SK-N-SH treated with all-trans-retinoic acid at 6 μM for 48 hours (cell line): ENCODE measurements around the gene DMD.

Experiments used
- ATAC-seq: fragments of 200-7000 bp; cut with Tn5 transposase; 3 replicates; pipeline ENCODE4 v1.9.1; 2020; ENCODE audit warnings: mild to moderate bottlenecking, moderate library complexity
- ARNTL ChIP-seq: fragments of 450-650 bp; formaldehyde crosslinking; IDR thresholded peaks from 2 replicates; pipeline ENCODE4 v1.5.0; 2020; ENCODE audit warnings: low read depth, mild to moderate bottlenecking, moderate library complexity, borderline replicate concordance
- BACH2 ChIP-seq: fragments of 250-450 bp; sonication (Bioruptor Pico); IDR thresholded peaks from 2 replicates; pipeline ENCODE4 v1.9.0; 2021; ENCODE audit warnings: mild to moderate bottlenecking, borderline replicate concordance
- CSDC2 ChIP-seq: fragments of 250-450 bp; sonication (Bioruptor Pico); IDR thresholded peaks from 2 replicates; pipeline ENCODE4 v1.5.0; 2020; ENCODE audit warnings: mild to moderate bottlenecking, moderate library complexity
- ESRRG ChIP-seq: fragments of 250-450 bp; sonication (Bioruptor Pico); IDR thresholded peaks from 2 replicates; pipeline ENCODE4 v1.6.1; 2021; ENCODE audit warnings: mild to moderate bottlenecking
- GLIS3 ChIP-seq: fragments of 250-450 bp; sonication (Bioruptor Pico); IDR thresholded peaks from 2 replicates; pipeline ENCODE4 v1.5.0; 2020; ENCODE audit warnings: mild to moderate bottlenecking, moderate library complexity
- ISL1 ChIP-seq: fragments of 250-450 bp; sonication (Bioruptor Pico); IDR thresholded peaks from 2 replicates; pipeline ENCODE4 v2.1.2; 2022; ENCODE audit warnings: mild to moderate bottlenecking, moderate library complexity
- PPARA ChIP-seq: fragments of 250-450 bp; sonication (Bioruptor Pico); IDR thresholded peaks from 2 replicates; pipeline ENCODE4 v1.5.0; 2020; ENCODE audit warnings: mild to moderate bottlenecking, borderline replicate concordance
- RARB ChIP-seq: fragments of 250-450 bp; sonication (Bioruptor Pico); IDR thresholded peaks from 2 replicates; pipeline ENCODE4 v1.8.0; 2021; ENCODE audit warnings: mild to moderate bottlenecking, moderate library complexity
- SNAI2 ChIP-seq: fragments of 250-450 bp; sonication (Bioruptor Pico); IDR thresholded peaks from 2 replicates; pipeline ENCODE4 v1.5.0; 2020; ENCODE audit warnings: mild to moderate bottlenecking, moderate library complexity
- TCF4 ChIP-seq: fragments of 250-450 bp; sonication (Bioruptor Pico); IDR thresholded peaks from 2 replicates; pipeline ENCODE4 v1.8.0; 2021; ENCODE audit warnings: mild to moderate bottlenecking, moderate library complexity, borderline replicate concordance
- TOX ChIP-seq: fragments of 250-450 bp; sonication (Bioruptor Pico); IDR thresholded peaks from 2 replicates; pipeline ENCODE4 v1.8.0; 2021; ENCODE audit warnings: mild to moderate bottlenecking, moderate library complexity, borderline replicate concordance
- ZC3H10 ChIP-seq: fragments of 250-450 bp; sonication (Bioruptor Pico); IDR thresholded peaks from 2 replicates; pipeline ENCODE4 v1.5.1; 2021; ENCODE audit warnings: mild to moderate bottlenecking, moderate library complexity
- ZFP3 ChIP-seq: fragments of 250-450 bp; sonication (Bioruptor Pico); IDR thresholded peaks from 2 replicates; pipeline ENCODE4 v1.5.0; 2020; ENCODE audit warnings: mild to moderate bottlenecking, moderate library complexity
- ZFP30 ChIP-seq: fragments of 450-650 bp; formaldehyde crosslinking; IDR thresholded peaks from 2 replicates; pipeline ENCODE4 v1.5.0; 2022; ENCODE audit warnings: mild to moderate bottlenecking, moderate library complexity
- ZNF565 ChIP-seq: fragments of 450-650 bp; formaldehyde crosslinking; conservative IDR thresholded peaks from 2 replicates; pipeline ENCODE4 v1.5.0; 2020; ENCODE audit warnings: low read depth, mild to moderate bottlenecking, moderate library complexity
- ZNF70 ChIP-seq: fragments of 450-650 bp; formaldehyde crosslinking; IDR thresholded peaks from 2 replicates; pipeline ENCODE4 v1.5.0; 2020; ENCODE audit warnings: mild to moderate bottlenecking, moderate library complexity
- ZNF8 ChIP-seq: fragments of 450-650 bp; formaldehyde crosslinking; IDR thresholded peaks from 2 replicates; pipeline ENCODE4 v1.5.0; 2020; ENCODE audit warnings: mild to moderate bottlenecking, moderate library complexity
- TF ChIP-seq, protein P1 (sequence below): fragments of 250-450 bp; sonication (Bioruptor Pico); IDR thresholded peaks from 2 replicates; pipeline ENCODE4 v1.8.0; 2020; ENCODE audit warnings: mild to moderate bottlenecking, moderate library complexity, borderline replicate concordance
- TF ChIP-seq, protein P2 (sequence below): fragments of 250-450 bp; sonication (Bioruptor Pico); IDR thresholded peaks from 2 replicates; pipeline ENCODE4 v1.5.1; 2021; ENCODE audit warnings: mild to moderate bottlenecking, moderate library complexity
- TF ChIP-seq, protein P3 (sequence below): fragments of 250-450 bp; sonication (Bioruptor Pico); IDR thresholded peaks from 2 replicates; pipeline ENCODE4 v1.5.1; 2020; ENCODE audit warnings: low read depth, mild to moderate bottlenecking, moderate library complexity
- TF ChIP-seq, protein P4 (sequence below): fragments of 250-450 bp; sonication (Bioruptor Pico); IDR thresholded peaks from 2 replicates; pipeline ENCODE4 v1.8.0; 2021; ENCODE audit warnings: low read depth, mild to moderate bottlenecking, moderate library complexity, borderline replicate concordance

The DMD gene

DNA sequence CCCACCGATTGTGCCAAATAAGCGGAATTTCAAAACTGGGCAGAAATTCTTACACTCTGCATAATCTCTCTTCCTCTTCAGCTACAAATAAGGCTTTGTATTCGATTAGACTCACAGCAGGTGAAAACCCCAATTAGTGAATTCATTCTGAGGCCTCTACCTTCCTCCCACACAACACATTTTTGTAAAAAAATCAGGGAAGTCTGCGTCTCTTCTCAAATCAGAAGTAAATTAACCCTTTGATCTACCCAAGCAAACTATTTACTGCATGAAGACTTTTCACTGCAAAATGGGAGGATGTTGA lies 1938.9 kb downstream of the DMD start (continued):
- TF ChIP-seq, protein P1, sequence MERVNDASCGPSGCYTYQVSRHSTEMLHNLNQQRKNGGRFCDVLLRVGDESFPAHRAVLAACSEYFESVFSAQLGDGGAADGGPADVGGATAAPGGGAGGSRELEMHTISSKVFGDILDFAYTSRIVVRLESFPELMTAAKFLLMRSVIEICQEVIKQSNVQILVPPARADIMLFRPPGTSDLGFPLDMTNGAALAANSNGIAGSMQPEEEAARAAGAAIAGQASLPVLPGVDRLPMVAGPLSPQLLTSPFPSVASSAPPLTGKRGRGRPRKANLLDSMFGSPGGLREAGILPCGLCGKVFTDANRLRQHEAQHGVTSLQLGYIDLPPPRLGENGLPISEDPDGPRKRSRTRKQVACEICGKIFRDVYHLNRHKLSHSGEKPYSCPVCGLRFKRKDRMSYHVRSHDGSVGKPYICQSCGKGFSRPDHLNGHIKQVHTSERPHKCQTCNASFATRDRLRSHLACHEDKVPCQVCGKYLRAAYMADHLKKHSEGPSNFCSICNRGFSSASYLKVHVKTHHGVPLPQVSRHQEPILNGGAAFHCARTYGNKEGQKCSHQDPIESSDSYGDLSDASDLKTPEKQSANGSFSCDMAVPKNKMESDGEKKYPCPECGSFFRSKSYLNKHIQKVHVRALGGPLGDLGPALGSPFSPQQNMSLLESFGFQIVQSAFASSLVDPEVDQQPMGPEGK (CRISPR knock-in tag) = no peak

DNA sequence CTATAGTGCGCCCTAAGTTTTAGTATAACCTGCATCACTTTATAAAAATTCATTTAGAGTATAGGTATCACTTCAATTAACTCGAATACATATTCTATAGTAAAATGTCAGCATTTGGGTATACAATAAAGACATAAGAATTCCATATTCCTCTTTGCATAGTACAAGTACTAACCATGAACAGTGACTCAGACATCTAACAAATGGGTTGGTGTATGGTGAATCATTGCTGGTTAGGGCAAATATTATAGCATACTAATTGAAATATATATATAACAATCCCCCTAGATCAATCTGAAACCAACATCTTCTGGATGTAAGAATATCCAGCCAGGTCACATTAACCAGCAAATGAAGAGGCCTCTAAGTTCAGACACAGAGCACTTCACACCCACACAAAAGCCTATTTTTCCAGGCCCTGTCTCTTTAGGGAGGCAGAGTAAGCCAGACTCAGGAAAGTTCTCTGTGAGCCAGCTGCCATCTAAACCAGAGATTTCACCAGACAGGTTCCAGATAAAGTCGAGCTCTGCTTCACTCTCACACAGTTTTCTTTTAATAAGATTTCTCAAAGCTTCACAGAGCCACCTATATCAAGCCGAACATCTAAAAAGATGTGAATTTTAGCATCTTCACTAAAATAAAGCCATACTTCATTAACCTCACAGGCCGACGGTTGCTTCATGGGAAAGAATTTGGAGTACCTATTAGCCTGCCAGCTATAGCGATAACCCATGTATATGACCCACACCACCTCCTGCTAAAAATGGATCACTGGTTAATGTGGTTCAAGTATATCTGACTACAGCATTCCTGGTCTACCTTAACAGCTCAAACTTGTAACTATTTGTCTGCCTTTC lies 1939.5 kb downstream of the DMD start:
- TF ChIP-seq ZNF70 = no peak
- no peak for TF ChIP-seq TCF4 (CRISPR knock-in tag)
- TF ChIP-seq, protein P2, sequence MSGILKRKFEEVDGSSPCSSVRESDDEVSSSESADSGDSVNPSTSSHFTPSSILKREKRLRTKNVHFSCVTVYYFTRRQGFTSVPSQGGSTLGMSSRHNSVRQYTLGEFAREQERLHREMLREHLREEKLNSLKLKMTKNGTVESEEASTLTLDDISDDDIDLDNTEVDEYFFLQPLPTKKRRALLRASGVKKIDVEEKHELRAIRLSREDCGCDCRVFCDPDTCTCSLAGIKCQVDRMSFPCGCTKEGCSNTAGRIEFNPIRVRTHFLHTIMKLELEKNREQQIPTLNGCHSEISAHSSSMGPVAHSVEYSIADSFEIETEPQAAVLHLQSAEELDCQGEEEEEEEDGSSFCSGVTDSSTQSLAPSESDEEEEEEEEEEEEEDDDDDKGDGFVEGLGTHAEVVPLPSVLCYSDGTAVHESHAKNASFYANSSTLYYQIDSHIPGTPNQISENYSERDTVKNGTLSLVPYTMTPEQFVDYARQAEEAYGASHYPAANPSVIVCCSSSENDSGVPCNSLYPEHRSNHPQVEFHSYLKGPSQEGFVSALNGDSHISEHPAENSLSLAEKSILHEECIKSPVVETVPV (CRISPR knock-in tag) = no peak
- no peak for TF ChIP-seq BACH2 (CRISPR knock-in tag)
- TF ChIP-seq, protein P3, sequence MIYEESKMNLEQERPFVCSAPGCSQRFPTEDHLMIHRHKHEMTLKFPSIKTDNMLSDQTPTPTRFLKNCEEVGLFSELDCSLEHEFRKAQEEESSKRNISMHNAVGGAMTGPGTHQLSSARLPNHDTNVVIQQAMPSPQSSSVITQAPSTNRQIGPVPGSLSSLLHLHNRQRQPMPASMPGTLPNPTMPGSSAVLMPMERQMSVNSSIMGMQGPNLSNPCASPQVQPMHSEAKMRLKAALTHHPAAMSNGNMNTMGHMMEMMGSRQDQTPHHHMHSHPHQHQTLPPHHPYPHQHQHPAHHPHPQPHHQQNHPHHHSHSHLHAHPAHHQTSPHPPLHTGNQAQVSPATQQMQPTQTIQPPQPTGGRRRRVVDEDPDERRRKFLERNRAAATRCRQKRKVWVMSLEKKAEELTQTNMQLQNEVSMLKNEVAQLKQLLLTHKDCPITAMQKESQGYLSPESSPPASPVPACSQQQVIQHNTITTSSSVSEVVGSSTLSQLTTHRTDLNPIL (CRISPR knock-in tag) = no peak
- TF ChIP-seq, protein P4, sequence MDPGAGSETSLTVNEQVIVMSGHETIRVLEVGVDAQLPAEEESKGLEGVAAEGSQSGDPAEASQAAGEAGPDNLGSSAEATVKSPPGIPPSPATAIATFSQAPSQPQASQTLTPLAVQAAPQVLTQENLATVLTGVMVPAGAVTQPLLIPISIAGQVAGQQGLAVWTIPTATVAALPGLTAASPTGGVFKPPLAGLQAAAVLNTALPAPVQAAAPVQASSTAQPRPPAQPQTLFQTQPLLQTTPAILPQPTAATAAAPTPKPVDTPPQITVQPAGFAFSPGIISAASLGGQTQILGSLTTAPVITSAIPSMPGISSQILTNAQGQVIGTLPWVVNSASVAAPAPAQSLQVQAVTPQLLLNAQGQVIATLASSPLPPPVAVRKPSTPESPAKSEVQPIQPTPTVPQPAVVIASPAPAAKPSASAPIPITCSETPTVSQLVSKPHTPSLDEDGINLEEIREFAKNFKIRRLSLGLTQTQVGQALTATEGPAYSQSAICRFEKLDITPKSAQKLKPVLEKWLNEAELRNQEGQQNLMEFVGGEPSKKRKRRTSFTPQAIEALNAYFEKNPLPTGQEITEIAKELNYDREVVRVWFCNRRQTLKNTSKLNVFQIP (CRISPR knock-in tag) = no peak
- no peak for TF ChIP-seq ISL1 (CRISPR knock-in tag)
- TF ChIP-seq PPARA (CRISPR knock-in tag) = no peak
- no peak for TF ChIP-seq ZNF565
- no peak for TF ChIP-seq ZFP30 (CRISPR knock-in tag)
- TF ChIP-seq ESRRG = no peak
- TF ChIP-seq GLIS3 = no peak
- TF ChIP-seq ARNTL = no peak
- TF ChIP-seq ZFP3 = no peak
- no peak for TF ChIP-seq ZNF8 (CRISPR knock-in tag)
- no peak for TF ChIP-seq ZC3H10
- TF ChIP-seq, protein P1 (CRISPR knock-in tag) = no peak
- ATAC-seq = no peak

DNA sequence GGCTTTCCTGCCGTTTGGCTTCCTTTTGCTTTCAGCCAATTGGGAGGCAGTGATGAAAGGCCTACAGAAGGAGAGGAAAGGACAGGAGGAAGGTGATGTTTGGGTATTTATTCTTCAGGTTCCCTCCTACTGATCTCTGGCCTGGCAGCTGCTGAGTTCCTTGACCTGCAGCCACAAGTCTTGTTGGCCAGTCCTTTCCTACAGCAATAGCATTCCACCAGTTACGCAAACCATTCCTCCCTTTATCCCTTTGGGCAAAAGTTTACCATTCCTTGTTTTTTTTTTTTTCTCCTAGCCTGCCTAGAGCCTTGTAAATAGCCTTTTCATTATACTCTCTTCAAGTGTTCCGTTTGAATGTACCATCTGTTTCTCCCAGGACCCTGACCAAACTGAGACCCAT lies 1941.4 kb downstream of the DMD start:
- no peak for ATAC-seq
- TF ChIP-seq SNAI2 (CRISPR knock-in tag) (no peak), CSDC2 (CRISPR knock-in tag) (no peak), RARB (CRISPR knock-in tag) (no peak), GLIS3 (no peak), ZNF8 (CRISPR knock-in tag) (no peak), TCF4 (CRISPR knock-in tag) (no peak), ARNTL (no peak), ZNF565 (no peak), ESRRG (no peak), PPARA (CRISPR knock-in tag) (no peak), BACH2 (CRISPR knock-in tag) (no peak), TOX (CRISPR knock-in tag) (no peak)
- TF ChIP-seq, protein P4 (CRISPR knock-in tag) = no peak
- TF ChIP-seq, protein P3 (CRISPR knock-in tag) = no peak
- TF ChIP-seq, protein P2 (CRISPR knock-in tag) = no peak
